IPS-18c (cell line): ENCODE measurements around the gene KRI1.

Experiments
- H3K4me3 ChIP-seq: 2 replicates; pipeline ENCODE4 v1.7.0; 2013; ENCODE audit warnings: low read depth, mild to moderate bottlenecking, low read length, moderate library complexity; ENCODE audit not compliant: insufficient read depth
- H3K9me3 ChIP-seq: one replicate; pipeline ENCODE4 v1.6.1; 2013; ENCODE audit warnings: mild to moderate bottlenecking, low read length, moderate library complexity; ENCODE audit not compliant: control insufficient read depth, insufficient read depth

The KRI1 gene

DNA sequence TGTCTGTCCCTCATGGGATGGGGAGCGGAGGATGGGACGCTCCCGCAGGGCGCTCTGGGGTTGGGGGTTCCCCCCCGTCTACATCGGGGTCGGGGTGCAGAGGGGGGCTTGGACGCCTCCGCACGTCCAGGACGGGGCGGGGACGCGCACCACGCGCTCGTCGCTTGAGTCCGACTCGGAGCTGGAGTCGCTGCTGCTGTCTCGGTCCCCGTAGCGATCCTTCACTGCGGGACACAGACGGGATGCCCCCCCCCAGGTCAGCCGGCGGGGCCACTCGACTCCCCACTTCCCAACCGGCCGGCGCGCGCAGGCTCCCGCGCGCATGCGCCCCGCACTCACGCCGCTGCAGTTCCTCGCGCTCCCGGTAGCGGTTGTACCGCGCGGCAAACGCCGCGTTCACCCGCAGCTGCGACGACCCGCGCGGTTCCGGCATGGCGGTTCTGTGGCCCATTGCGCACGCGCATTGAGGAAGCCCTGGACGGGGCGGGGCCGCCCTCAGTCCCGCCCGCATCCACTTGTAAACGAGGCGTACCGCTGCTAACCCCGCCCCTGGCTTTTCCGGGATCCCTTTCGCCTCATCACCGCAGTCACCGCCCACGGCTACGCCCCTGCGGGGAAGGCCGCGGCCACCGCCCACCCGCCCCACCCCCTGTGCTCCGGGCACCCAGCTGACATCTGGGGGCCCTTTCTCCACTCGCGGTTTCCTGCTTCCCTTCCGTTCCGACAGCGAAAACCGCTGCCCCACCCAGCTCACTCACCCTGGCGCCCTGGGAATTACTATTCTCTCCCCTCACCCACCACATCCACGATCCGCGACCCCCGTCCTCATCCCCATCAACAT lies at the start of gene KRI1:
Gene KRI1 (minus strand): TSS at position 444 of the 841 bp plus-strand sequence. CDS start 11 bp downstream, at position 433.
- Histone ChIP-seq H3K9me3 (no peaks in the 10 kb centered on the region), H3K4me3 (peak within 1 kb of the TSS; percentile 89)

- H3K4me3 ChIP-seq = no peak overlapping the region
- H3K9me3 ChIP-seq = no peaks in the 10 kb centered on the region
Measured at GRCh38 chr19:10612499-10613119, 46.8 kb upstream of the KRI1 start.

GRCh38 chr19:10611907-10612306 lies 46.1 kb upstream of the KRI1 start:
- Histone ChIP-seq H3K9me3 (no peaks in the 10 kb centered on the region), H3K4me3 (no peak overlapping the region)

- Histone ChIP-seq H3K4me3 (0 out of 2 replicates have a peak overlapping the region, but pooled peaks have one; percentile 9), H3K9me3 (no peaks in the 10 kb centered on the region)
Measured at GRCh38 chr19:10604460-10604980, 38.7 kb upstream of the KRI1 start.

- H3K9me3 ChIP-seq = no peaks in the 10 kb centered on the region
- H3K4me3 ChIP-seq = peak overlapping the region; percentile 9; the same call in 1 of the 2 replicates
Measured at GRCh38 chr19:10603873-10604459, 38.2 kb upstream of the KRI1 start.

DNA sequence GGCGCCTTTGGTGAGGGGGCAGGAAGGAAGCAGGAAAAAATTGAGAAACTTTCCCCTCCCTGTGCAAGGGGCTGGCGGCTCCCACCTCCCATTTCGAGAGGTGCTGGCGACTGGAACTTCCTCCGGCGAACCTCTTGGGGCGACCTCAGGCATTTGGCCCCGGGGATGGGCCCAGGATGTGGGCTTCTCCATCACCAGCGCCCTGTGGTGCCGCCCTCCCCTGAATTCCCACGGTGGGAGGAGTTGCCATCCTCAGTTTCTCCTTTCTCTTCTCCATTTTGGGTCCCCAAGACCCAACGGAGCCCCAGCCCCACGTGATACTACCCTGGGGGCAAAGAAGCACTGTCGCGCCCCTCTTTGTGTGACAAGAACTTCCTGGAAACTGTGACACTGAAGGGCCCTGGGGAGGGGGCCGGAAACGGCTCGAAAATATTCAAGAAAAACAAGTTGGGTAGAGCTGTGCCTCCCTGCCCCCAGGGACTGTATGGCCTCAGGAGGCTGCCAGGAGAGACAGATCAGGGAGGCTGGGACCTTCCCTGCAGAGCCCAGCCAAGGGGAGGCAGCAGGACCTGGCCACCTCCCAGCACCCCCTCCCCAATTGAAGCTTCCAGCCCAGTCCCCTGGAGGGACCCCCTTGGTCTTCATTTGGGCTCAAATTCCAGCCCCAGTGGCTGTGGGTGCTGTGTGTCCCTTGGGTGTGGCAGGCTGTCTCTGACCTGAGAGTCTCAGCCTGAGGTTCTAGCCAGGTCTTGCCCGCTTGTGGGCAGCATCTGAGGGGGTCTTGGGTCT lies 37.5 kb upstream of the KRI1 start:
- no peaks in the 10 kb centered on the region for H3K9me3 ChIP-seq

GRCh38 chr19:10602330-10603083 lies 36.7 kb upstream of the KRI1 start:
- no peaks in the 10 kb centered on the region for H3K9me3 ChIP-seq
- peak overlapping the region; percentile 99 for H3K4me3 ChIP-seq

More for the DNA sequence above, 37.5 kb upstream of the KRI1 start:
- peak overlapping the region; percentile 99 for H3K4me3 ChIP-seq

GRCh38 chr19:10601999-10602329 lies 36.2 kb upstream of the KRI1 start:
- H3K9me3 ChIP-seq = no peaks in the 10 kb centered on the region
- H3K4me3 ChIP-seq = no peak overlapping the region

- Histone ChIP-seq H3K9me3 (no peaks in the 10 kb centered on the region), H3K4me3 (no peak overlapping the region)
Measured at GRCh38 chr19:10600149-10600548, 34.3 kb upstream of the KRI1 start.

- Histone ChIP-seq H3K9me3 (no peaks in the 10 kb centered on the region), H3K4me3 (no peak overlapping the region)
Measured at GRCh38 chr19:10593820-10594637, 28.2 kb upstream of the KRI1 start.

DNA sequence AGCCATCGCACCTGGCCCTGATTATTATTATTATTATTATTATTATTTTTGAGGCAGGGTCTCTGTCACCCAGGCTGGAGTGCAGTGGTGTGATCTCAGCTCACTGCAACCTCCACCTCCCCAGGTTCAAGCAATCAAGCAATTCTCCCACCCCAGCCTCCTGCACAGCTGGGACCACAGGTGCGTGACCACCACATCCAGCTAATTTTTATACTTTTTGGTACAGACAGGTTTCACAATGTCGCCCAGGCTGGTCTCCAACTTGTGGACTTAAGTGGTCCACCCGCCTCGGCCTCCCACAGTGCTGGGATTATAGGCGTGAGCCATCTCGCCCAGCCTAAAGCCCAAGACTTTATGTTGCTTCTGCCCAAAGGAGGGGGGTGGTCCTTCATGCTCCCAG lies 27.3 kb upstream of the KRI1 start:
- H3K9me3 ChIP-seq = no peaks in the 10 kb centered on the region
- no peak overlapping the region for H3K4me3 ChIP-seq

DNA sequence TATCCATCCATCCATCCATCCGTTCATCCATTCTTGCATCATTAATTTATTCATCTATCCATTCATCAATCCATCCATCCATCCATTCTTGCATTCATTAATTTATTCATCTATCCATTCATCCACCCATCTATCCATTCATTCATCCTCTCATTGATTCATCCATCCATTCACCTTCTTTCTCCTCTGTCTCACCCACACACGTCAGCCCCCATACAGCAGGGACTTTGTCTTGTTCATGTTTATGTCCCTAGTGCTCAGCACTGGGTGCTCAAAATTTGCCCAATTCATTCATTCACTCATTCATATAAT lies 22.0 kb upstream of the KRI1 start:
- no peak overlapping the region for H3K4me3 ChIP-seq
- H3K9me3 ChIP-seq = no peaks in the 10 kb centered on the region

DNA sequence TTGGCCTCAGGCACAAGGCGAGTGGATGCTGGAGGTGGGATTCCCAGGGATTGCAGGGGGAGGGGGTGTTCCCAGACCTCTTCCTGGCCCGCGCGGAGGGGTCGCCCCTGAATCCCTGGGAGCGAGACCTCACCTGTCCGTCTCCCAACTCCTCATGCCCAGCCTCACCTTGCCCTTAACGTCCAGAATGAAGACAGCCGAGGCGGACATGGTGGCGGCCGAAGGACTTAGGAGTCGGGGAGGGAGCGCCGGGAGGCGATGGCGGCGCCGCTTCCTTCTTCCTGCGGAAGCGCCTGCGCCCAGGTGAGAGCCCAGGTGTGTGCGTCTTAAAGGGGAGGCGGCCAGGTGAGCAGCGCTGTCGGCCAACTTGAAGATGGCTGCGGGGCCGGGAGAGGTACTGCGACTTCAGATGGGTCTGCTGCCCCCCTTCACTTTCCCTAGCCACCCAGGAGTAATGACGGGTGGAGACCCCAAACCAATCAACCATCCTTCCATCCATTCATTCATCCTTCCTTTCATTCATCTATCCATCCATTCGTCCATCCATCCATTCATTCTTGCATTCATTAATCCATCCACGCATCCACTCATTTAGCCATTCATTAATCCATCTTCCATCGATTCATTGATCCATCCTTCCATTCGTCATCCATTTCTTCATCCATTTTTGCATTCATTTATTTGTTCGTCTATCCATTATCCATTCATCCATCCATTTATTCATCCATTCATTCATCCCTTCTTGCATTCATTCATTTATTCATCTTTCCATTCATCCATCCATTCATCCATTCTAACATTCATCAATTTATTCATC lies 21.4 kb upstream of the KRI1 start, which contains the start of gene AP1M2:
Gene AP1M2 (minus strand): TSS at position 291 of the 817 bp plus-strand sequence. CDS start 81 bp downstream, at position 210.
- Histone ChIP-seq H3K9me3 (no peaks in the 10 kb centered on the region), H3K4me3 (peak within 1 kb of the TSS; percentile 79)

DNA sequence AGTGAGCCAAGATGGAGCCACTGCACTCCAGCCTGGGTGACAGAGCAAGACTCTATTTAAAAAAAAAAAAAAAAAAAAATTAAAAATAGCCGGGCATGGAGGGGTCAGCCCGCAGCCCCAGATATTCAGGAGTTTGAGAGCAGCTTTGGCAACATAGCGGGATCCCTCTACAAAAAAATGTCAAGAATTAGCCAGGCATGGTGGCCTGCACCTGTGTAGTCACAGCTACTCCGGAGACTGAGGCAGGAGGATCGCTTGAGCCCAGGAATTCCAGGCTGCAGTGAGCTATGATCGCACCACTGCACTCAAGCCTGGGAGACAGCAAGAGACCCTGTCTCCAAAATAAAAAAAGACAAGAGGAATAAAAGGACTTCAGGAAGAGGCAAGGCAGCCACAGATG lies 20.6 kb upstream of the KRI1 start:
- H3K4me3 ChIP-seq = peak overlapping the region; percentile 79
- no peaks in the 10 kb centered on the region for H3K9me3 ChIP-seq

DNA sequence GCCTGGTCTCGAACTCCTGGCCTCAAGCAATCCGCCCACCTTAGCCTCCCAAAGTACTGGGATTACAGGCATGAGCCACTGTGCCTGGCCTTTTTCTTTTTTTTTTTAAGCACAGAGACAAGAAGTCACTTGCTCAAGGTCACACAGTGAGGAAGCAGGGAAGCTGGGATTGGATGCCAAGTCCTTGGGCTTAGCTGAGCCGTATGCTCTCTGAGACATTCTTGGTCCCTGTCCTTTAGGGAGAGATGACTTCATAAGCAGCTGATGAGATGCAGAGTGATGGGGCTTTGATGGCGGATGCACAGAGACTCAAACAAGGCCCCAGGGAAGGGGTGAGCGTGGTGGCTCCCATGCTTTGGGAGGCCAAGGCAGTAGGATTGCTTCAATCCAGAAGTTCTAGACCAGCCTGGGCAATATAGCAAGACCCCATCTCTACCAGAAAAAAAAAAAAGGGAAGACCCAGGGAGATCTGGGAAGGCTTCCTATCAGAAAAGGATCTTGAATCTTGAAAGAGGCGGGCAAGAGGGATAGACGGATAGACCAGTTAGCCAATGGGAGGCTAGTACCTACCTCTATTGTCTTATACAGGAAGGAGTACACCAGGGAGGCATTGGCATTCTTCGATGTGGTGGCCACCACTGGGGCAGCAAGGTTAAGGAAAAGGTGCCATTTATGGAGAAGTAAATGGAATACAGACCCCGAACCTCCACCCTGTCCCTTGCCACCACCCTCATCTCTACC lies 17.4 kb upstream of the KRI1 start:
- H3K4me3 ChIP-seq = no peak overlapping the region

More for the DNA sequence above, 17.4 kb upstream of the KRI1 start:
- H3K9me3 ChIP-seq = no peaks in the 10 kb centered on the region
